ENCODE results near the gene ACOT11.

DNA sequence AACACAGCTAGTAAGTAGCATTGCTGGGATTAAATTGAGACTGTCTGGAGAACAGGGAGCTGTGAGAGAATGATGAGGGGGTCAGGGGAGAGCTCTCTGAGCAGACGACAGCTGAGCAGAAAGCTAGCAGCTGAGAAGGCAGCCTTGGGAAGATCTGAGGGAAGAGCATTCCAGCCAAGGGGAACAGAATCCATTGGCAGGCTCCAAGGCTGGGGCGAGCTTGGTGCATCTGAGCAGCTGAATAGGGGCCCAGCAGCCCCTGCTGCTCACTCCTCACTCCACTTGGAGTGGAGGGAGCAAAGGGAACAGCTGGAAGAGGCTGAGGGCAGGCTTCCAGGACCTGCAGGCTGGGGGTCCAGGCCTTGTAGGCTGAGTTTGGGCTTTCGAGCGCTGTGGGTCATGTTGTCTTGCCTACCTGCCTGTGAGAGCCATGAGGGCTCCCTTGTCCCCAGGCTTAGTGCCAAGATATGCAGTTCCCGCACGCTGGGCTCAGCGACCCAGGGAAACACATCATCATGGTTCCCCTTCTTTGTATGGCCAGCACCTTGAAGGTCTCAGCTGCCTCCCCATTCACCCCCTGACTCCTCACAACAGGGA, 10.5 kb downstream of the ACOT11 start:
- TF ChIP-seq ZBTB21 (CRISPR knock-in tag; IDR thresholded peaks at IDR 0.05; ENCODE audit: borderline replicate concordance) (no peak), CTCF (IDR thresholded peaks at IDR 0.05) (no peak), SMAD4 (CRISPR knock-in tag; IDR thresholded peaks at IDR 0.05) (no peak), NR3C1 (CRISPR knock-in tag; conservative IDR thresholded peaks at IDR 0.05; ENCODE audit: low read depth) (no peak), TEAD4 (CRISPR knock-in tag; IDR thresholded peaks at IDR 0.05) (no peak), ATF1 (CRISPR knock-in tag; IDR thresholded peaks at IDR 0.05) (no peak), NFATC4 (CRISPR knock-in tag; IDR thresholded peaks at IDR 0.05) (no peak), ZBTB43 (CRISPR knock-in tag; IDR thresholded peaks at IDR 0.05) (no peak)
- TF ChIP-seq, protein P1, sequence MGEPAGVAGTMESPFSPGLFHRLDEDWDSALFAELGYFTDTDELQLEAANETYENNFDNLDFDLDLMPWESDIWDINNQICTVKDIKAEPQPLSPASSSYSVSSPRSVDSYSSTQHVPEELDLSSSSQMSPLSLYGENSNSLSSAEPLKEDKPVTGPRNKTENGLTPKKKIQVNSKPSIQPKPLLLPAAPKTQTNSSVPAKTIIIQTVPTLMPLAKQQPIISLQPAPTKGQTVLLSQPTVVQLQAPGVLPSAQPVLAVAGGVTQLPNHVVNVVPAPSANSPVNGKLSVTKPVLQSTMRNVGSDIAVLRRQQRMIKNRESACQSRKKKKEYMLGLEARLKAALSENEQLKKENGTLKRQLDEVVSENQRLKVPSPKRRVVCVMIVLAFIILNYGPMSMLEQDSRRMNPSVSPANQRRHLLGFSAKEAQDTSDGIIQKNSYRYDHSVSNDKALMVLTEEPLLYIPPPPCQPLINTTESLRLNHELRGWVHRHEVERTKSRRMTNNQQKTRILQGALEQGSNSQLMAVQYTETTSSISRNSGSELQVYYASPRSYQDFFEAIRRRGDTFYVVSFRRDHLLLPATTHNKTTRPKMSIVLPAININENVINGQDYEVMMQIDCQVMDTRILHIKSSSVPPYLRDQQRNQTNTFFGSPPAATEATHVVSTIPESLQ (CRISPR knock-in tag; IDR thresholded peaks at IDR 0.05): no peak
